Hepatocyte (in vitro differentiated cells): ENCODE measurements around the gene STK32B. TPM values are rescaled to one million over a fixed set of nuclear protein-coding genes. Genes with fewer than 3 reads are reported as not detected.

Experiments used
- DNase-seq: peaks from one replicate; pipeline ENCODE4 v3.0.0-alpha.2; 2016; ENCODE audit warnings: low spot score
- H2AFZ ChIP-seq: fragments of 200-600 bp; sonication (generic); 2 replicates; pipeline ENCODE4 v1.6.0; 2016; ENCODE audit warnings: antibody characterized with exemption, mild to moderate bottlenecking
- H3K27ac ChIP-seq: fragments of 200-600 bp; sonication (generic); 2 replicates; pipeline ENCODE4 v1.5.1; 2016; ENCODE audit warnings: mild to moderate bottlenecking
- H3K27me3 ChIP-seq: fragments of 200-600 bp; sonication (generic); 2 replicates; pipeline ENCODE4 v1.6.1; 2016
- H3K36me3 ChIP-seq: fragments of 200-600 bp; sonication (generic); replicated peaks from 2 replicates; pipeline ENCODE4 v1.5.1; 2016; ENCODE audit warnings: low read depth; ENCODE audit not compliant: insufficient read depth
- H3K4me1 ChIP-seq: fragments of 200-600 bp; sonication (generic); 2 replicates; pipeline ENCODE4 v1.5.1; 2016; ENCODE audit warnings: mild to moderate bottlenecking, moderate library complexity; ENCODE audit not compliant: insufficient read depth
- H3K4me2 ChIP-seq: fragments of 200-600 bp; sonication (generic); 2 replicates; pipeline ENCODE4 v1.6.0; 2016
- H3K4me3 ChIP-seq: fragments of 200-600 bp; sonication (generic); 2 replicates; pipeline ENCODE4 v1.5.1; 2016; ENCODE audit warnings: mild to moderate bottlenecking
- H3K79me2 ChIP-seq: fragments of 200-600 bp; sonication (generic); 2 replicates; pipeline ENCODE4 v1.6.0; 2017; ENCODE audit warnings: mild to moderate bottlenecking
- H3K9me2 ChIP-seq: fragments of 200-600 bp; sonication (generic); replicated peaks from 2 replicates; pipeline ENCODE4 v1.6.0; 2017; ENCODE audit warnings: mild to moderate bottlenecking; ENCODE audit not compliant: insufficient read depth
- H3K9me3 ChIP-seq: fragments of 200-600 bp; sonication (generic); 2 replicates; pipeline ENCODE4 v1.5.1; 2016; ENCODE audit warnings: low read depth, mild to moderate bottlenecking
- H4K20me1 ChIP-seq: fragments of 200-600 bp; sonication (generic); 2 replicates; pipeline ENCODE4 v1.6.0; 2016; ENCODE audit warnings: mild to moderate bottlenecking; ENCODE audit not compliant: insufficient read depth, poor library complexity, severe bottlenecking
- CTCF ChIP-seq: fragments of 200-600 bp; sonication (generic); IDR thresholded peaks from 2 replicates; pipeline ENCODE4 v1.5.1; 2016; ENCODE audit warnings: antibody characterized with exemption, mild to moderate bottlenecking; ENCODE audit not compliant: poor library complexity
- EZH2 ChIP-seq: fragments of 200-600 bp; sonication (generic); IDR thresholded peaks from 2 replicates; pipeline ENCODE4 v1.6.1; 2016; ENCODE audit warnings: antibody characterized with exemption, mild to moderate bottlenecking, borderline replicate concordance
- EZH2phosphoT487 ChIP-seq: fragments of 200-600 bp; sonication (generic); IDR thresholded peaks from one replicate; pipeline ENCODE4 v1.6.1; 2018; ENCODE audit warnings: antibody characterized with exemption, mild to moderate bottlenecking, low read depth, moderate library complexity; ENCODE audit not compliant: unreplicated experiment, severe bottlenecking
- WGBS: methylation state at CpG from one replicate; pipeline ENCODE4 v1.1.6; 2016; ENCODE audit warnings: low lambda C conversion rate; ENCODE audit errors: missing lambda C conversion rate; 5-methylcytosine and 5-hydroxymethylcytosine counted together
- polyA plus RNA-seq: library from polyadenylated mRNA; unstranded; fragments of >200 nt; fragmentation: Nextera tagmentation; extraction: Ambion mirVana; gene quantifications from 2 replicates; pipeline ENCODE4 v1.2.1, GENCODE V29; 2016
- total RNA-seq: library from RNA; depleted of rRNA; stranded (reverse); fragments of >200 nt; gene quantifications from 2 replicates; pipeline ENCODE4 v1.2.3, GENCODE V29; 2014

STK32B gene
- total and polyA plus RNA-seq, 2 experiments from 2014 or later = 0.51 to 1.6 TPM

GRCh38 chr4:5472160-5472591, 420.9 kb downstream of the STK32B start:
- Histone ChIP-seq H3K9me2 (no peaks in the 10 kb centered on the region), H3K36me3 (no peaks in the 10 kb centered on the region), H3K27ac (no peak overlapping the region), H2AFZ (no peak overlapping the region), H3K27me3 (no peaks in the 10 kb centered on the region), H3K9me3 (no peaks in the 10 kb centered on the region), H3K4me2 (no peak overlapping the region), H4K20me1 (no peaks in the 10 kb centered on the region), H3K4me1 (no peaks in the 10 kb centered on the region), H3K79me2 (no peaks in the 10 kb centered on the region), H3K4me3 (no peak overlapping the region)
- no peak for TF ChIP-seq EZH2phosphoT487
- TF ChIP-seq CTCF = no peak
- no peak for DNase-seq
- 91% methylated on average over 6 of the region's 6 CpGs for WGBS

GRCh38 chr4:5473125-5473524, 421.8 kb downstream of the STK32B start:
- no peak overlapping the region for H2AFZ ChIP-seq
- 91% methylated on average over 5 of the region's 5 CpGs for WGBS
- H3K9me3 ChIP-seq = no peaks in the 10 kb centered on the region
- no peaks in the 10 kb centered on the region for H3K27me3 ChIP-seq
- H4K20me1 ChIP-seq = no peaks in the 10 kb centered on the region
- H3K4me2 ChIP-seq = no peak overlapping the region
- H3K4me3 ChIP-seq = no peak overlapping the region
- H3K9me2 ChIP-seq = no peaks in the 10 kb centered on the region
- no peak for TF ChIP-seq EZH2
- no peak for TF ChIP-seq CTCF
- TF ChIP-seq EZH2phosphoT487 = no peak
- no peak overlapping the region for H3K27ac ChIP-seq
- H3K4me1 ChIP-seq = no peaks in the 10 kb centered on the region
- DNase-seq = no peak
- H3K36me3 ChIP-seq = no peaks in the 10 kb centered on the region
- no peaks in the 10 kb centered on the region for H3K79me2 ChIP-seq

GRCh38 chr4:5474756-5475155, 423.5 kb downstream of the STK32B start:
- Histone ChIP-seq H2AFZ (no peak overlapping the region), H3K36me3 (no peaks in the 10 kb centered on the region), H3K9me2 (no peaks in the 10 kb centered on the region), H3K4me1 (no peaks in the 10 kb centered on the region), H3K27ac (no peak overlapping the region), H3K4me3 (no peak overlapping the region), H3K27me3 (no peaks in the 10 kb centered on the region), H3K79me2 (no peaks in the 10 kb centered on the region), H3K4me2 (no peak overlapping the region), H3K9me3 (no peaks in the 10 kb centered on the region), H4K20me1 (no peaks in the 10 kb centered on the region)
- peak; percentile 26 for DNase-seq
- 87% methylated on average over 9 of the region's 9 CpGs for WGBS
- TF ChIP-seq EZH2phosphoT487 (no peak), EZH2 (no peak), CTCF (no peak)

GRCh38 chr4:5477613-5478012, 426.3 kb downstream of the STK32B start:
- no peaks in the 10 kb centered on the region for H3K36me3 ChIP-seq
- no peak overlapping the region for H3K4me2 ChIP-seq
- no peak overlapping the region for H2AFZ ChIP-seq
- no peaks in the 10 kb centered on the region for H3K4me1 ChIP-seq
- no peaks in the 10 kb centered on the region for H3K79me2 ChIP-seq
- H3K9me3 ChIP-seq = no peaks in the 10 kb centered on the region
- no peaks in the 10 kb centered on the region for H3K9me2 ChIP-seq
- TF ChIP-seq CTCF (no peak), EZH2phosphoT487 (no peak), EZH2 (no peak)
- no peak overlapping the region for H3K27ac ChIP-seq
- no peak for DNase-seq
- no peaks in the 10 kb centered on the region for H4K20me1 ChIP-seq
- 91% methylated on average over 8 of the region's 8 CpGs for WGBS
- no peak overlapping the region for H3K4me3 ChIP-seq
- H3K27me3 ChIP-seq = no peaks in the 10 kb centered on the region
